ENCODE measurements around the gene GNAS.
"Not testable (repeated sequence)": the region's sequence is repeated elsewhere in the genome, so short reads cannot be mapped to it uniquely, and the experiment has no call there.

Gene GNAS

GRCh38 chr20:58828804-58829203, 23.7 kb upstream of the GNAS start:
- DNase-seq (ENCODE audit: low read depth): not testable (repeated sequence)

GRCh38 chr20:58829531-58829941, 23.0 kb upstream of the GNAS start:
- no peak for DNase-seq (ENCODE audit: low read depth)

- no peak for DNase-seq (ENCODE audit: low read depth)
These were observed 20.1 kb upstream of the GNAS start for GRCh38 chr20:58832457-58832856.

GRCh38 chr20:58833921-58834320, 18.6 kb upstream of the GNAS start:
- no peak for DNase-seq (ENCODE audit: low read depth)

- DNase-seq (ENCODE audit: low read depth): no peak
These were observed 17.3 kb upstream of the GNAS start for GRCh38 chr20:58835231-58835630.

GRCh38 chr20:58836616-58837204, 15.8 kb upstream of the GNAS start:
- no peak for DNase-seq (ENCODE audit: low read depth)

GRCh38 chr20:58837717-58838116, 14.8 kb upstream of the GNAS start:
- DNase-seq (ENCODE audit: low read depth): no peak

GRCh38 chr20:58838174-58838573, 14.3 kb upstream of the GNAS start:
- no peak for DNase-seq (ENCODE audit: low read depth)

- DNase-seq (ENCODE audit: low read depth): no peak
These were observed 13.0 kb upstream of the GNAS start for GRCh38 chr20:58839474-58839874.

GRCh38 chr20:58839991-58840747, 12.3 kb upstream of the GNAS start:
- no peak for DNase-seq (ENCODE audit: low read depth)

GRCh38 chr20:58840816-58841538, 11.5 kb upstream of the GNAS start:
- no peak for DNase-seq (ENCODE audit: low read depth)

- DNase-seq (ENCODE audit: low read depth): no peak
These were observed 10.8 kb upstream of the GNAS start for GRCh38 chr20:58841539-58842264.

- no peak for DNase-seq (ENCODE audit: low read depth)
These were observed 10.2 kb upstream of the GNAS start for GRCh38 chr20:58842276-58842675.

- DNase-seq (ENCODE audit: low read depth): no peak
These were observed 9.4 kb upstream of the GNAS start for GRCh38 chr20:58843128-58843556.

- no peak for DNase-seq (ENCODE audit: low read depth)
These were observed 6.8 kb upstream of the GNAS start for GRCh38 chr20:58845706-58846105.

GRCh38 chr20:58847463-58847862, 5.1 kb upstream of the GNAS start:
- DNase-seq (ENCODE audit: low read depth): no peak

- peak; percentile 60 for DNase-seq (ENCODE audit: low read depth)
These were observed 1.8 kb upstream of the GNAS start, which contains the start of gene GNAS-AS1 for GRCh38 chr20:58850693-58851174. Gene GNAS-AS1 (minus strand): TSS chr20:58850902.

- no peak for DNase-seq (ENCODE audit: low read depth)
These were observed 1.1 kb upstream of the GNAS start for GRCh38 chr20:58851221-58851968.

- DNase-seq (ENCODE audit: low read depth): no peak
These were observed 502 bp upstream of the GNAS start for GRCh38 chr20:58851969-58852458.

GRCh38 chr20:58853466-58853865, 950 bp downstream of the GNAS start:
- DNase-seq (ENCODE audit: low read depth): no peak

- no peak for DNase-seq (ENCODE audit: low read depth)
These were observed 1.6 kb downstream of the GNAS start for GRCh38 chr20:58853976-58854637.

Data from stimulated activated CD8-positive, alpha-beta memory T cell treated with anti-CD3 and anti-CD28 coated beads, Interleukin-15, amount 100 ng/mL, for 24 hours (primary cell).